A673 (cell line): ENCODE data around the gene CHST9. TPM values are rescaled to one million over a fixed set of nuclear protein-coding genes. Genes with fewer than 3 reads are reported as not detected.

Experiments
- BruUV-seq: library from RNA; stranded (reverse); fragments of 400-500 nt; replicated peaks from 2 replicates; lab custom pipeline; 2021; lab: Mats Ljungman, UMichigan
- CTCF ChIA-PET: fragments of 300-600 bp; sonication (Branson Sonifier 250); formaldehyde crosslinking; loops from one replicate; lab custom pipeline; 2022; ENCODE audit warnings: antibody characterized with exemption; lab: Charles Lee
- POLR2A ChIA-PET: fragments of 300-600 bp; sonication (Branson Sonifier 250); formaldehyde crosslinking; loops from one replicate; lab custom pipeline; 2022; ENCODE audit warnings: antibody characterized with exemption; ENCODE audit not compliant: low non-redundant PET; lab: Charles Lee
- DNase-seq: peaks from one replicate; pipeline ENCODE4 v3.0.0-alpha.2; 2015; ENCODE audit warnings: low spot score
- H3K27ac ChIP-seq: fragments of 200-600 bp; sonication (generic); 2 replicates; pipeline ENCODE4 v1.5.1; 2016; ENCODE audit warnings: mixed run types, low read depth, mild to moderate bottlenecking, mixed read lengths, antibody characterized with exemption, low read length; ENCODE audit not compliant: poor library complexity, severe bottlenecking
- H3K27me3 ChIP-seq: fragments of 200-600 bp; sonication (generic); replicated peaks from 2 replicates; pipeline ENCODE4 v1.6.1; 2017; ENCODE audit warnings: mixed run types, low read depth, mild to moderate bottlenecking, mixed read lengths, antibody characterized with exemption, low read length; ENCODE audit not compliant: insufficient read depth, poor library complexity
- H3K36me3 ChIP-seq: fragments of 200-600 bp; sonication (generic); 2 replicates; pipeline ENCODE4 v1.6.1; 2016; ENCODE audit warnings: mixed run types, mild to moderate bottlenecking, mixed read lengths, antibody characterized with exemption, low read length; ENCODE audit not compliant: insufficient read depth, poor library complexity, severe bottlenecking
- H3K4me1 ChIP-seq: fragments of 200-600 bp; sonication (generic); 2 replicates; pipeline ENCODE4 v1.6.1; 2017; ENCODE audit warnings: mixed run types, mild to moderate bottlenecking, mixed read lengths, antibody characterized with exemption, low read length; ENCODE audit not compliant: insufficient read depth, poor library complexity, severe bottlenecking
- H3K4me3 ChIP-seq: fragments of 200-600 bp; sonication (generic); 2 replicates; pipeline ENCODE4 v1.5.1; 2016; ENCODE audit warnings: low read depth, mixed run types, mild to moderate bottlenecking, mixed read lengths, low read length; ENCODE audit not compliant: poor library complexity, severe bottlenecking
- H3K9me3 ChIP-seq: fragments of 200-600 bp; sonication (generic); 2 replicates; pipeline ENCODE4 v1.6.1; 2016; ENCODE audit warnings: mixed run types, low read depth, mild to moderate bottlenecking, mixed read lengths, antibody characterized with exemption, low read length; ENCODE audit not compliant: poor library complexity, severe bottlenecking
- CTCF ChIP-seq: fragments of 300-800, 200-600 bp; sonication (generic); conservative IDR thresholded peaks from 2 replicates; pipeline ENCODE4 v1.5.1; 2017; ENCODE audit warnings: low read depth, mild to moderate bottlenecking, antibody characterized with exemption, low read length, moderate library complexity, mixed read lengths
- EZH2 ChIP-seq: fragments of 200-600 bp; sonication (generic); IDR thresholded peaks from 2 replicates; pipeline ENCODE4 v1.6.1; 2017; ENCODE audit warnings: borderline replicate concordance, low read depth, mild to moderate bottlenecking, mixed read lengths, antibody characterized with exemption, low read length; ENCODE audit not compliant: poor library complexity, severe bottlenecking
- intact Hi-C: fragments of 100-400 bp; cut with micrococcal nuclease; formaldehyde crosslinking; loops from one replicate; pipeline ENCODE4 v1.10.0; 2022; ENCODE audit not compliant: unreplicated experiment
- total RNA-seq: library from RNA; stranded (reverse); gene quantifications from 2 replicates; pipeline ENCODE4 v1.2.3, GENCODE V29; 2021

CHST9 gene
- total RNA-seq, 1 experiment from 2014 or later, result not detected

- CTCF ChIA-PET, result no interaction called here
These were observed 64.0 kb downstream of the CHST9 start for GRCh38 chr18:27121108-27121507.

GRCh38 chr18:27120246-27120645 is 64.9 kb downstream of the CHST9 start:
- no peaks in the 10 kb centered on the region for H3K36me3 ChIP-seq
- POLR2A ChIA-PET, result no interaction called here
- no peak for DNase-seq
- H3K4me1 ChIP-seq, result no peaks in the 10 kb centered on the region
- H3K27me3 ChIP-seq, result no peaks in the 10 kb centered on the region
- TF ChIP-seq CTCF (no peak), EZH2 (no peak)
- H3K4me3 ChIP-seq, result no peak overlapping the region
- no TSS peak for BruUV-seq
- no peaks in the 10 kb centered on the region for H3K9me3 ChIP-seq
- intact Hi-C loops, result no loop called here
- H3K27ac ChIP-seq, result no peak overlapping the region
- CTCF ChIA-PET, result no interaction called here

More at GRCh38 chr18:27121108-27121507, 64.0 kb downstream of the CHST9 start:
- Histone ChIP-seq H3K4me1 (no peaks in the 10 kb centered on the region), H3K36me3 (no peaks in the 10 kb centered on the region), H3K4me3 (no peak overlapping the region), H3K27ac (no peak overlapping the region), H3K9me3 (no peaks in the 10 kb centered on the region), H3K27me3 (no peaks in the 10 kb centered on the region)
- BruUV-seq, result no TSS peak
- intact Hi-C loops, result no loop called here
- POLR2A ChIA-PET, result no interaction called here
- no peak for DNase-seq
- no peak for TF ChIP-seq EZH2
- no peak for TF ChIP-seq CTCF

GRCh38 chr18:27118973-27119372 is 66.1 kb downstream of the CHST9 start:
- Histone ChIP-seq H3K4me1 (no peaks in the 10 kb centered on the region), H3K27ac (no peak overlapping the region), H3K27me3 (no peaks in the 10 kb centered on the region), H3K4me3 (no peak overlapping the region), H3K36me3 (no peaks in the 10 kb centered on the region), H3K9me3 (no peaks in the 10 kb centered on the region)
- no peak for DNase-seq
- ChIA-PET POLR2A (no interaction called here), CTCF (no interaction called here)
- intact Hi-C loops, result no loop called here
- TF ChIP-seq EZH2 (no peak), CTCF (no peak)
- no TSS peak for BruUV-seq
